ENCODE measurements around the gene NOS1AP. TPM values are rescaled to one million over a fixed set of nuclear protein-coding genes. Genes with fewer than 3 reads are reported as not detected.

NOS1AP gene
- total RNA-seq, 4 donors from 2014 or later, result 1.9 to 5.4 (median 3.1) TPM

DNA sequence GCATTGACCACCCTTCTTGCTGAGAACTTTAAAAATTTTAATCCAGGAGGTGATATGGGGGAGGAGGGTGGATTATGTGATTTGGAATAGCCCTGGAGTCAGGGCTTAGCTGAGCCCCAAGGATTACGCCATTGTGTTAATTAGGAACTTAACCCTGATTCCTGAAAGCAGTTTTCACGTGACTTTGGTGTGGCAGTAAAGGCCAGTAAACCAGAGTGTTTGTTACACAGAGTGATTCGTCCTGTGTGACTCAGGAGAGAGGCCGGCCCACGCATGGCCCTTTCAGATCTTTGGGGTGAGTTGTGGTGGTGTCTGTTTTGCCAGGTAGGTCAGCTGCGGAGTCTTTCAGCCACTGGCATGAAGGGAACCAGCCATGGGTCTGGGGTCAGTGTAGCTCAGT lies 107.6 kb downstream of the NOS1AP start:
- ATAC-seq (ENCODE audit: low FRiP score) (no peak), DNase-seq (ENCODE audit: low spot score) (no peak)
- TF ChIP-seq, protein P1, sequence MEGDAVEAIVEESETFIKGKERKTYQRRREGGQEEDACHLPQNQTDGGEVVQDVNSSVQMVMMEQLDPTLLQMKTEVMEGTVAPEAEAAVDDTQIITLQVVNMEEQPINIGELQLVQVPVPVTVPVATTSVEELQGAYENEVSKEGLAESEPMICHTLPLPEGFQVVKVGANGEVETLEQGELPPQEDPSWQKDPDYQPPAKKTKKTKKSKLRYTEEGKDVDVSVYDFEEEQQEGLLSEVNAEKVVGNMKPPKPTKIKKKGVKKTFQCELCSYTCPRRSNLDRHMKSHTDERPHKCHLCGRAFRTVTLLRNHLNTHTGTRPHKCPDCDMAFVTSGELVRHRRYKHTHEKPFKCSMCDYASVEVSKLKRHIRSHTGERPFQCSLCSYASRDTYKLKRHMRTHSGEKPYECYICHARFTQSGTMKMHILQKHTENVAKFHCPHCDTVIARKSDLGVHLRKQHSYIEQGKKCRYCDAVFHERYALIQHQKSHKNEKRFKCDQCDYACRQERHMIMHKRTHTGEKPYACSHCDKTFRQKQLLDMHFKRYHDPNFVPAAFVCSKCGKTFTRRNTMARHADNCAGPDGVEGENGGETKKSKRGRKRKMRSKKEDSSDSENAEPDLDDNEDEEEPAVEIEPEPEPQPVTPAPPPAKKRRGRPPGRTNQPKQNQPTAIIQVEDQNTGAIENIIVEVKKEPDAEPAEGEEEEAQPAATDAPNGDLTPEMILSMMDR (IDR thresholded peaks at IDR 0.05), result no peak

DNA sequence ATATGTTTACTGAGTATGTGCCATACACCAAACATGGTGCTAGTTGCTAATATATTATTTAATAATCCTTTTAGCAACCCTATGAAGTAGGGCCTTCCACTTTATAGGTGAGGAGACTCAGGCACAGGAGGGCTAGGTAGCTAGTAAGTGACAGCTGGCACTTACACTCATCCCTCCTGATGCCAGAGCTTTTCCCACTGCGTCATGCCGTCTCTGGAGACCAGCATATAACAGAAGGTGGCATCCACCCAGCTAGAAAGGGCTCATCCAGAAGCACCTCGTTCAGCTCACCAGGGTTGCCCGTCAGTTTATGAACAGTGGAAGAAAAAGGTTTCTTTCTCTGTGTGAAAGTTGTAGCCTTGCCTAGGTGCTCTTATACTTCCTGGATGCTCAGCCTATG lies 108.9 kb downstream of the NOS1AP start:
- TF ChIP-seq, protein P1 (IDR thresholded peaks at IDR 0.05), result no peak
- DNase-seq (ENCODE audit: low spot score) (no peak), ATAC-seq (ENCODE audit: low FRiP score) (no peak)

DNA sequence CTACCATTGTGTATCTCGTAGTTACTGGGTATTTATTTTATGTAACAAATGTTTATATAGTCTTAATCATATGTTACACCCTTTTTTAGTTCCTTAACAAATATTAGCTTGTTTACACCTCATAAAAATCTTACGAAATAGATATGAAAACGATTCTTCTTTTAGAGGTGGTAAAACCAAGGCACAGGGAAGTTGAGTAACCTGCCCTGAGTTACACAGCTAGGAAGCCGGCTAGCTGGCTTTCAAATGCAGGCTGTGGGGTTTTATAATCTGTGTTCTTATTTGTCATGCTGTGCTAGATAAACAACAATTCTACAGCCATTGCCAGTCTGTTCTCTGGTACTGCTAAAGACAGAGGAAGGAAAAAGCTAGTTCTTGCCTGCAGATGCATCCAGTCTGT lies 109.6 kb downstream of the NOS1AP start:
- DNase-seq (ENCODE audit: low spot score), result no peak
- no peak for ATAC-seq (ENCODE audit: low FRiP score)
- TF ChIP-seq, protein P1 (IDR thresholded peaks at IDR 0.05), result no peak

DNA sequence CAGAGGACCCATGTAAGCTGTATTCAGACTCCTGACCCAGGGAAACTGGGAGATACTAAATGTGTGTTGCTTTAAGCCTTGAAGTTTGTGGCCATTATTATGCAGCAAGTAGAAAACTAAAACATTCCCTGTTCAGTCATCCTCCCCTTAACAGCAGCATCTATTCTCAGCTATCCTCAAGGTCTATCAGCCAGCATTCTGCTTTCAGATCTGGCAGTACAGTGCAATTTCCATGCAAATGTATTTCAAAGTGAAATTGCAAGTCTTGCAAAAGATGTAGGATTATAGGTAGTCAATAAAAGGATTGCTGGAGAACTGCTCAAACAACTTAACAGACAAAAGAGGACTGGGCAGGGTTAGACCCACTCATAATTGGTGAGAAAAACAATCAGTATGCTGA lies 111.3 kb downstream of the NOS1AP start:
- DNase-seq (ENCODE audit: low spot score), result no peak
- ATAC-seq (ENCODE audit: low FRiP score), result no peak
- TF ChIP-seq, protein P1 (IDR thresholded peaks at IDR 0.05), result no peak

DNA sequence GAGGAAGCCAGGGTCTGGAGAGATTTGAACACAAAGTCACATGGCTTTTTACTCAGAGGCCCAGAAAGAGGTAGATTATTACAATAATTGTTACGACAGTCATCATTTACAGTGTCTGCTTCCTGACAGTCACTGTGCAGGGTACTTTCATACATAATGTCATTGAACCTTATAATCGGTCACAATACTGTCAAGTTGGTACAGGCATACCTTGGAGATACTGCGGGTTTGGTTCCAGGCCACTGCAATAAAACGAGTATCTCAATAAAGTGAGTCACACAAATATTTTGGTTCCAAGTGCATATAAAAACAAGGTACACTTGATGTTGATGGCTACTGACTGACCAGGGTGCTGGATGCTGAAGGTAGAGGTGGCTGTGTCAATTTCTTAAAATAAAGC lies 112.6 kb downstream of the NOS1AP start:
- TF ChIP-seq, protein P1 (IDR thresholded peaks at IDR 0.05), result no peak
- DNase-seq (ENCODE audit: low spot score), result no peak
- no peak for ATAC-seq (ENCODE audit: low FRiP score)

DNA sequence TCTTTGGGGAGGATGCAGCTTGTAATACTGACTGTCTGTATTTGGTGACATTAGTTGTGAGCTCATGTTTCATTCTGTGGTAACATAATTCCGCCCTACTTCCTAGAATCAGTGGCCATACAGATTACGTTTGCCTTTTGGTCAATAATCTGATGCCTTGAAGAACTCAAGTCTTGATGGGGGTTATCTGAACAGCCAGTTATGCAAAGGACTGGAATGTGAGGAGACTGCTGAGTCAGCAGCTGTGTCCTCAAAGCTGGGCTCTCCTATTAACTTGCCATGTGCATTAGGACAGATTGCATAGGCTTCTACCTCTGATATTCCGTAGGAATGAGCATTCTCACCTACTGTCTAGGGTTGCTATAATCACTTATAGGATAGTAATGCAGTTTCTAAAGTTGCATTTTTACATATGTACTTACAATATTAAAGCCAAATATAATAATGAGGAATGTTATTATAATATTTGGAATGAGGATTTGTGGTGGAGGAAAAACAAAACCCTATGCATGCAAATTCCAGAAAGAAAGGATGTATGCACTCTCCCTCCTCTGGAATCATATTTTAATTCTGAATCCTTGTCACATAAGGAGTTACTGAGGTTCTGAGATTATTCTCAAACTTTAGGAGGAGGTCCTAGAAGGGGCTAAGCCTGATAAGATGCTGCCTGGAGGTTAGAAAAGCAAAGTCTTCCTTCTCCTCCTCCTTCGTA lies 116.0 kb downstream of the NOS1AP start:
- DNase-seq (ENCODE audit: low spot score), result no peak
- TF ChIP-seq, protein P1 (IDR thresholded peaks at IDR 0.05), result no peak
- ATAC-seq (ENCODE audit: low FRiP score), result no peak

DNA sequence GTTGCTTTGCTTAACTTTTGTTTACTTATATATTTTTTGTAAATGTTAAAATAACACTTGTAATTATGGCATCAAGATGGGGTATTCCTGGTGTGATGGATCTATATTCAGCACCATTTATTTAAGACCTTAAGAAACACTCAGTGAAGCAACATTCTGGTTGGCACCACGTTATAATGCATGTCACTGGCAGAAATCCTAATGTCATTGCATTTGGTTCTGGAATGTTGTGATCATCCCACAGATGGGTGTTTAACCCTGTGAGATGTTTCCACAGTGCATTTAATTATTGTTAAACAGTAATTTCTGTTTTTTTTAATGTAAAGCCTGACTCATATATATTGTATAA lies 116.5 kb downstream of the NOS1AP start:
- ATAC-seq (ENCODE audit: low FRiP score) (no peak), DNase-seq (ENCODE audit: low spot score) (no peak)
- TF ChIP-seq, protein P1 (IDR thresholded peaks at IDR 0.05), result no peak
